GM12801 (cell line): Measurements from ENCODE around the gene MID1.

Experiments
- CTCF ChIP-seq: IDR thresholded peaks from one replicate; pipeline ENCODE4 v1.5.1; 2011; ENCODE audit warnings: control low read depth; ENCODE audit not compliant: insufficient read length; ENCODE audit errors: extremely low read depth

Gene MID1

GRCh38 chrX:10441464-10441863 lies 178.9 kb downstream of the MID1 start:
- no peak for TF ChIP-seq CTCF

DNA sequence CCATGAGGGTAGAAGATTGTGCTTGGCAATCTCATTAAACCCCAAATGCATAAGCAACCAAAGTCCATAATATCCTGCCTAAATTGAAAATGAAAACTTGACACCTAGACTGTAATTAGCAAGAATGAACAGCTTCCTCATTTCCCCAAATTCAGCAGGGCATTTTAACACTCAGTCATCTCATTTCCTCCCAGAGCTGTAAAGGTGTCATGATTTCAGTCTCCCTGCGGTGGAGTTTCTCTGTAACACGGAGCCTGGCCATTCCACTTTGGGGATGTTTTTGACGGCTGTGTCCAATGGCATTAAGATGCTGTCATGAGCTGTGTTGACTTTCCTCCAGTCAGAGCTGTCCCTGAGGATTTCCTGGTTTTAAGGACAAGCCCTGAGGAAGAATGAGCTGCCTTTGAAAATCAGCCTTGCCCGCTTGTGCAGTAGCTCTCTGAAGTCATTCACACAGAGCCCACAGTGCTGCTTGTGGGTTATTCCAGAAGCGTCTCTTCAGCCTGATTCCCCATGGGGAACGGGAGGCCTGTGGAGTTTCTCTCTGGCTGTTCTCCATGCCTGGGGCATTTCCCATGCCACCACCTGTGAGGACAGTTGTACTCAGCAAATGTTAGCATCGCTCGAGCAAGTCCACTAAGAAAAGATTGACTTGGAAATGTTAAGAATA lies 187.0 kb downstream of the MID1 start:
- no peak for TF ChIP-seq CTCF

DNA sequence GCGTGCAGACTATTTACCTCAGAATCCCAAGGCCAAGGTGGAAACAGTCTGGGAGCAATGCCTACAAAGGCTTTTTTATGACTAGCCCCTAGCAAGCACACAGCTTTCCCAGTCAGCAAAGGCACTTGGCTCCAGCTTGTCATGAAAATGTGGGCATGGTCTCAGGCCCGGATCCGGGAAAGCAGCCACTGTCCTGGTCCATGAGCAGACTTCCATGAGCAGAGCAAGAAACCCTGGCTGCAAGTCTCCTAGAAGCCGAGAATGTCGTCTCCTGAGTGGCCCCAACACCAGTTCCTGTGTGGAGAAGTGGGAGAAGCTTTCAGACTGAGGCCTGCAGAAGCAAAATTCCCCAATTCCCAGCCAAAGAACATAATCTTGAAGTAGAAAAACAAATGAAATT lies 190.5 kb downstream of the MID1 start:
- TF ChIP-seq CTCF, result no peak

- TF ChIP-seq CTCF, result no peak
Observed at GRCh38 chrX:10427249-10427648, 193.1 kb downstream of the MID1 start.

DNA sequence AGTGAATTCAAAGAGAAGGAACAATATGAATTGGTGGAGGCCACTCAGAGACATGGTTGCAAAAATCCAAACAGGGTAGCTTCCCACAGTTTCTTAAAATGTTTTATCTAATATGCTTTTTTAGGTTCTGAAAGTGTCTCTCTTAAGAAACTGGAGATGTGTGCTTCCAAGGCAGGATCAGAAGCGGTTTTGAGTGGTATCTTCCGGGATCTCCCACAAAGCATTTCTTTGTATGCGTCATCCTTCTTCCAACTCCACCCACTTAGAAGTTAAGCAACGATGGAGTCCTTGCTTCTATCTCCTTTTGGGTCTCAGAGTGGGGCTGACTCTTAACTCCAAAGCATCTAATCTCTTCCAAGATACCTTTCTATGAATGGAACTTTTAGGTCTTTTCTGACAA lies 196.7 kb downstream of the MID1 start:
- TF ChIP-seq CTCF, result no peak

- no peak for TF ChIP-seq CTCF
Observed at GRCh38 chrX:10420134-10420533, 200.3 kb downstream of the MID1 start.

- no peak for TF ChIP-seq CTCF
Observed at GRCh38 chrX:10416424-10416823, 204.0 kb downstream of the MID1 start.
